ENCODE measurements around the gene LDB2.

Gene LDB2

GRCh38 chr4:16752150-16752549 is 146.3 kb downstream of the LDB2 start:
- no peak for FAIRE-seq

- FAIRE-seq = no peak
Measured at GRCh38 chr4:16750882-16751642, 147.4 kb downstream of the LDB2 start.

- no peak for FAIRE-seq
Measured at GRCh38 chr4:16750216-16750615, 148.2 kb downstream of the LDB2 start.

- no peak for FAIRE-seq
Measured at GRCh38 chr4:16745887-16746286, 152.6 kb downstream of the LDB2 start.

GRCh38 chr4:16745009-16745635 is 153.3 kb downstream of the LDB2 start:
- no peak for FAIRE-seq

- FAIRE-seq = no peak
Measured at GRCh38 chr4:16741287-16741686, 157.2 kb downstream of the LDB2 start.

- no peak for FAIRE-seq
Measured at GRCh38 chr4:16739997-16740624, 158.3 kb downstream of the LDB2 start.

- no peak for FAIRE-seq
Measured at GRCh38 chr4:16738558-16738957, 159.9 kb downstream of the LDB2 start.

- FAIRE-seq = no peak
Measured at GRCh38 chr4:16733509-16733908, 164.9 kb downstream of the LDB2 start.

- no peak for FAIRE-seq
Measured at GRCh38 chr4:16732741-16733140, 165.7 kb downstream of the LDB2 start.

GRCh38 chr4:16731776-16732380 is 166.6 kb downstream of the LDB2 start:
- no peak for FAIRE-seq

GRCh38 chr4:16730522-16731205 is 167.8 kb downstream of the LDB2 start:
- FAIRE-seq = no peak

GRCh38 chr4:16729336-16729735 is 169.1 kb downstream of the LDB2 start:
- FAIRE-seq = no peak

- no peak for FAIRE-seq
Measured at GRCh38 chr4:16728849-16729248, 169.6 kb downstream of the LDB2 start.

- no peak for FAIRE-seq
Measured at GRCh38 chr4:16728111-16728510, 170.3 kb downstream of the LDB2 start.

- FAIRE-seq = no peak
Measured at GRCh38 chr4:16727218-16727617, 171.2 kb downstream of the LDB2 start.

GRCh38 chr4:16726368-16727050 is 171.9 kb downstream of the LDB2 start:
- FAIRE-seq = no peak

GRCh38 chr4:16725252-16725651 is 173.2 kb downstream of the LDB2 start:
- FAIRE-seq = no peak

GRCh38 chr4:16722416-16722815 is 176.0 kb downstream of the LDB2 start:
- FAIRE-seq = no peak

- no peak for FAIRE-seq
Measured at GRCh38 chr4:16721613-16722291, 176.7 kb downstream of the LDB2 start.

GRCh38 chr4:16720761-16721160 is 177.7 kb downstream of the LDB2 start:
- FAIRE-seq = no peak

Measured in TTC549 (cell line).